Stimulated activated CD4-positive, alpha-beta T cell treated with anti-CD3 and anti-CD28 coated beads, Interleukin-12 subunit alpha, Interleukin-12 subunit beta, amount 100 ng/mL, for 4 hours (primary cell): ENCODE data around the gene CCL16.

ENCODE experiments used
- DNase-seq: peaks from one replicate; pipeline ENCODE4 v3.0.0-alpha.2; 2020

The CCL16 gene

DNA sequence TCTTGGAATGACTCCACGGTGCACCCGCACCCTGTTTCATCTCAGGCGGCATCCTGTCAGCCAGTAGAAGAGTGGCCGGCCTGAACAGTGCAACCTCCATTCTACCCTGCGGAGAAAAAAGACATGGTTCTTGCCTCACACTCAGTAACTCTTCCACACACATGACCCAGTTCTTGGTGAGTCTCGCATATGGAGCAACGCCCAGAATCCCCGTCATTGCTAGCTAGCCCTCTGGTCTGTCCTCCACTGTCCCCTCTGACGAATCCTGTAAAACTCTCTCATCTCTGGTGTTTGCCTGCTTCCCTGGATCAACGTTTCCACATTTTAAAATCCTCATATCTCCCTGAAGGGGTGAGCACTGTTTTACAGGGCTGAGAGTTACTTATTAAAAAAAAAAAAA lies 46.5 kb downstream of the CCL16 start:
- DNase-seq = no peak

GRCh38 chr17:35932586-35932985 lies 48.7 kb downstream of the CCL16 start:
- DNase-seq = no peak

GRCh38 chr17:35931794-35932425 lies 49.4 kb downstream of the CCL16 start:
- no peak for DNase-seq

DNA sequence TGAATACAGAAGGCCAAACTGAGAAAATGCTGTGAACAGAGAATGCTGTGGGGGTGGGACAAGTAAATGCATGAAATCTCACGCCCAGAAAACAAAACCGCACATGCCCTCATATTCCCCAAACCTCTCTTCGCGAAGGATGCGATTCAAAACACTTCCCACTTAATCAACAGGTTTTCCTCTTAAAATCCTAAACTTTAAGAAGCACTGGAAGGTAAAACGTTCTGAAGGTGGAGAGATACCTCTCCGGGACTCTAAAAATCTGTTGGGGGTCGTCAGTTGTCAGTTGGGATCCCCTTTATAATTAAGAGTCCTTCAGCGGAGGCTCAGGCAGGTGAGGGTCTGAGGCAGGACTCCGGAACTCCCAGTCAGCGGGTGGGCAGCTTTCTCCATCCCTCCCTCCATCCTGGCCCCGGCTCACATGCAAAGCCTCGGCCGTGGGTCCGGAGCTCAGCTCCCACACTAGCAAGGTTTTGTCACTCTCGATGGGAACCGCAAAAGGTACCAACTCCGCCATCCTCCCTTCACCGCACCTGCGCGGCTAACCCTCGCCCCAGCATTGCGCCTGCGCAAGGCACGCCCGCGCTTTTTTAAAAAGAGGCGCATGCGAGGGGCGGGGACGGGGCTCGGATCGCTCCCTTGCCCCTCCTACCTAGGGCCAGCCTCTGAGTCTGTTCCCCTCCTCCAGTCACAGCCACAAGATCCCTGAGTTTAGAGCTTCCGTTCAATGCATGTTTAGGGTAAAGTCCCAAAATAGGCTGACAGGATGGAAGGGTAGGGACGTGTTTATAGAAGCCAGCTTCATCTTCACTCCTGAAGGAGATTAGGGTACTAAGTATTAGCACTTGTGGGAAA lies 50.9 kb downstream of the CCL16 start, which contains the start of gene RDM1:
Gene RDM1, minus strand, starts transcription at position 563 of the 855 bp plus-strand sequence. Its CDS starts 46 bp downstream, at position 517.
- peak; percentile 76 for DNase-seq

GRCh38 chr17:35927714-35928113 lies 53.6 kb downstream of the CCL16 start:
- no peak for DNase-seq
